Activated CD4-positive, alpha-beta T cell treated with anti-CD3 and anti-CD28 coated beads, Interleukin-2, amount 50 U/mL, for 4 hours (primary cell): ENCODE data around the gene IQCE.
"Not testable (repeated sequence)": the region's sequence is repeated elsewhere in the genome, so short reads cannot be mapped to it uniquely, and the experiment has no call there.

Experiments used
- DNase-seq, 2 experiments: peaks; one replicate each; pipeline ENCODE4 v3.0.0-alpha.2; 2020

Gene IQCE

GRCh38 chr7:2521952-2522591, 36.7 kb upstream of the IQCE start:
- DNase-seq: peak; percentile 66 to 70

- DNase-seq: no peak
Measured at GRCh38 chr7:2522780-2523433, 35.9 kb upstream of the IQCE start.

- DNase-seq: no peak
Measured at GRCh38 chr7:2523461-2523936, 35.3 kb upstream of the IQCE start.

DNA sequence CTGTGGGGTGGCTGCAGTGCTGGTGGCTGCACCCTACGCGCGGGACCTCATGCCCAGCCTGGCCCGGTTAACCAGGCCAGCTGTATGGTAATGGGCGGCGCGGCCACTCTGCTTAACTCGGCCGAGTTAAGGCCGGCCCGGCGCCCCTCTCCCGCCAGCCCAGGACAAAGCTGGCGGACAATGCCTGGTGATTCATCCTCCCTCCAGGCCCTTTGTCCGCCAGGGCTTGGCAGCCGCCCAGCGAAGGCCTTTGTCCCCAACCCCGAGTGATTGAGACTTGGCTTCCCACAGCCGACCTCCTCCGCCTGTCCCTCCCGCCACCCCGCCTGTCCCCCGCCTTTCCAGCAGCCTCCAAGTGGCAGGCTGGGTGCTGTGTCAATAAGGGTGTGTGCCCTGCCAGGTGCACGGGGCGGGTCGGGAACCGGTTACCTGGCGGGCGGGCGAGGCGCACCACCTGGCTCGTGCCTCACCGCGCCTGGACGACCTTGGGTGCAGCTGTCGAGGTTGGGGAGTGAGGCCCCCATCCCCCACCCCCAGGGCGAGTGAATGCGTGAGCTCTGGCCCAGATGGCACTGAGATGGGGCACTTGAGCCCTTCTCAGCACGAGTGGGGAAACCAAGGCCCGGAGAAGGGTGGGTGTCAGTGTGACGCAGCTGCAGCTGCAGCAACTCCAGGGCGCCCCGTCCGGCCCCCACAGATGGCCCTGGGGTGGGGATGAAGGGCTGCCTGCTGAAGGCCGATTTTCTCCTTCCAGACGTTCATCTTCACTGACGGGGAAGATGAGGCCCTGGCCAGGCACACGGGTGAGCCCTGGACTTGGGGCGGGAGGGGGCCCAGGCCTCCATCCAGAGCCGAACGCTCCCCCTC, 34.6 kb upstream of the IQCE start:
- DNase-seq: no peak

GRCh38 chr7:2524808-2525657, 33.7 kb upstream of the IQCE start:
- DNase-seq: no peak

GRCh38 chr7:2525658-2526630, 32.8 kb upstream of the IQCE start:
- no peak for DNase-seq

DNA sequence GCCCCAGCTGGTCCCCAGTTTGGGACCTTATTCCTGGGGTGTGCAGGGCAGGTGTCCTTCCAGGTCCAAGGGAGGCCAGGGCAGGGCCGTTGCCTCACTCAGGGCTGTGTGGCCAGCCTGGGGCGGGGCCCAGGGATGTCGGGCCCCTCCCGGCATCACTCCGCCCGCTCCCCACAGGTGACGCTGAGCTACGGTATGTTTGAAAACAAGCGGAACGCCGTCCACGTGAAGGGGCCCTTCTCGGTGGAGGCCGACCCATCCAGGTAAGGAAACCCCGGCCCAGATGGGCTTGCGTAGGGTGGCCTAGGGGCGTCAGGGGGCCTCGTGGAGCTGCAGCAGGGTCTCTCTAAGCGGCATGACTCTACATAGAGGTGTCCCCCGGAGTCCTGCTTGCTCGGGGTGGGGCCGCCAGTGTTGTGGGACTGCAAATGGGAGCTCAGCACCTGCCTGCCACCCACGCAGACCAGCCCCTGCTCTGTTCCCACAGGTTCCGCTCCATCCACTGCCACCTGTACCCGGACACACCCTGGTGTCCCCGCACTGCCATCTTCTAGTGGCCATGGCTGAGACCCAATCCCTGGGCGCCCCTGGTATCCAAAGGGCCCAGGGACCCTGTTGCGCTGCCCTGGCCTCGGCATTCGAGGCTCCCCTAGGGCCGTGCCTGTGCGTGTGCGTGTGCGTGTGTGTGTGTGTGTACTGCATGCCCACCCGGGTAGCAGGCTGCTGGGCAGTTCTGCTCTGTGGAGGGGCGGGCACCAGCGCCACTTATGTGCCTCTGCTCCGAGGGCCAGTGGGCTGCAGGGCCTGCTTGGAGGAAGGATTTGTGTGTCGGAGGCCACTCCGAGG, 31.9 kb upstream of the IQCE start:
- DNase-seq: no peak

DNA sequence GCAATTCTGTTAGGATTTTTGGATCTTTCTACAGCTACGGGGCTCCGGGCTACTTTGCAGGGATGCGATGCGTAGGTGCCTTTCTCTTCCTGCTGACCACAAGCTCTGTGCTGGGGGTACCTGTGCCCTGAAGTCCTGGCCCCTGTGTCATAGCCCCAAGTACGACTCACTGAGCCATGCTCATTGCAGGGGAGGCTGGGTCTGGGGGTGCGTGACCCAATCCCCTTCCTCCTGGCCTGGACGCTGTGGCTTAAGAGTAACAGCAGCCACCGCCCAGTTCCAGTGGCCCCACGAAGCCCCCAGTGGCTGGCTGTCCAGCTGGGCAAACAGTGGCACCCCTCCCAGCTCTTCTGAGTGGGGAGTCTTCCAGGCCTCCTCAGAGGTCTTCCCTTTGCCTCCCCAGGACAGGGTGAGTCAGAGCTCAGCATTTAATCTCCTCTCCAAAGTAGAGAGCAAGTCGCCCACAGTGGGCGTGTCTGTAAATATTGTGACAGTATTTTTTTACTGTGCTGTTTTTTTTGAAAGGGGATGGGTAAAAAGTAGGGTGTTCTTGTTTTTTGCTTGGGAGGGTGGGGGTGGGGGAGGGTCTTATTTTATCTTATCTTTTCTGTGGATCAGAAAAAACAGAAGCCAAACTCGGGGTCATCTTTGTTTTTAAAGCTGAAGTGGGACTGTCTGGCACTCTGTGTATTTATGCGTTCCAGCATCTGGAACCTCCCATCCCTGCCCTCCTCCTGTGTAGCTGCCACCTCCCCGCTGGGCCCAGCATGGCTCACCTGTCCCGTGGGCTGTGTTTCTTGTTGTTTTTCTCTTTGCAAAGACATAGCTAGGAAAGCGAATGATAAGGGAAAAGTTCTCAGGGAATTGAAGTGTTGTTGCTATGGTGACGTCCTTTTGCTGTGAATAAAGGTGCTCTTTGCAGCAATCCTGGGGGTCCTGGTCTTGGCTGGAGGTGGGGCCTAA, 31.0 kb upstream of the IQCE start:
- DNase-seq: peak; percentile 62 to 67

- no peak for DNase-seq
Measured at GRCh38 chr7:2528481-2529095, 30.2 kb upstream of the IQCE start.

DNA sequence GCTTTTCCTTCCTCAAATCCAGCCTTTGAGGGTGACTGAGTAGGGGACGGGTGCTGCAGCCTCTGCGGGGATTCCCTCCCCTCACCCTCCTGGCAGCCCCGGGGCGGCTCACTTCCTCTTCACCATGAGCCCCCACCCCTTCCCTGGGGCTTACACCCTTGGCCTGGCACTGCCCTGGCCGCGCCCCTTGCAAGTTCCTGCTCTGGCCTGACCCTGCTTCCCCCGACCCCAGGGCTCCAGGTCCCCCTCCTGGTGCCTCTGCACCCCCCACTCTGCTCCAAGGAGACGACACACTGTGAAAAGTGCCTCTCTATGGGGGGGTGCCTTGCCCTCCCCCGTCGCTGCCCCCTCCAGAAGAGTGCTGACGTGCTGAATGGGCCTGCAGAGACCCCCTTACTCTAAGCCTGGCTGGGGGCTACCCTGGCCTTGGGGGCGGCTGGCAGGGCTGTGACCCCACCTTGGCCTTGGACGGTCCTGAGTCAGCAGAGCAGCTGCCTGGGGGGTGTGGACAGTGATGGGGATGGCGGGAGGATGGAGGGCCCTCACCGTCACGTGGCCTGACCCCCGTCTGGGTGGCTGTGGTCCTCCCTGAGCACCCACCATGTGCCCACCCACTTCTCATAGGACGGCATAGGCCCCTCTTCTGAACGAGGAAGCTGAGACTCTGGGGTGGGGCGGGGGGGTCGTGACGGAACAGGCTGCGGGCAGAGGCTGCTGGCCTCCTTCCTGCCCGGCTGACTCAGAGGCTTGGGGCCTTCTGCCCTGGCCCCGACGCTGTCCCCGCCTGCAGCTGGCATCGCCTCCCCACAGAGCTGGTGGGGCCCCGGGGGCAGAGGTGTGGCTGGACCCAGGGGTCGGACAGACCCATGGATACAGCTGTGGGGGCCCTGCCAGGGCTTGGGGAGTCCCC, 29.4 kb upstream of the IQCE start:
- DNase-seq: no peak

DNA sequence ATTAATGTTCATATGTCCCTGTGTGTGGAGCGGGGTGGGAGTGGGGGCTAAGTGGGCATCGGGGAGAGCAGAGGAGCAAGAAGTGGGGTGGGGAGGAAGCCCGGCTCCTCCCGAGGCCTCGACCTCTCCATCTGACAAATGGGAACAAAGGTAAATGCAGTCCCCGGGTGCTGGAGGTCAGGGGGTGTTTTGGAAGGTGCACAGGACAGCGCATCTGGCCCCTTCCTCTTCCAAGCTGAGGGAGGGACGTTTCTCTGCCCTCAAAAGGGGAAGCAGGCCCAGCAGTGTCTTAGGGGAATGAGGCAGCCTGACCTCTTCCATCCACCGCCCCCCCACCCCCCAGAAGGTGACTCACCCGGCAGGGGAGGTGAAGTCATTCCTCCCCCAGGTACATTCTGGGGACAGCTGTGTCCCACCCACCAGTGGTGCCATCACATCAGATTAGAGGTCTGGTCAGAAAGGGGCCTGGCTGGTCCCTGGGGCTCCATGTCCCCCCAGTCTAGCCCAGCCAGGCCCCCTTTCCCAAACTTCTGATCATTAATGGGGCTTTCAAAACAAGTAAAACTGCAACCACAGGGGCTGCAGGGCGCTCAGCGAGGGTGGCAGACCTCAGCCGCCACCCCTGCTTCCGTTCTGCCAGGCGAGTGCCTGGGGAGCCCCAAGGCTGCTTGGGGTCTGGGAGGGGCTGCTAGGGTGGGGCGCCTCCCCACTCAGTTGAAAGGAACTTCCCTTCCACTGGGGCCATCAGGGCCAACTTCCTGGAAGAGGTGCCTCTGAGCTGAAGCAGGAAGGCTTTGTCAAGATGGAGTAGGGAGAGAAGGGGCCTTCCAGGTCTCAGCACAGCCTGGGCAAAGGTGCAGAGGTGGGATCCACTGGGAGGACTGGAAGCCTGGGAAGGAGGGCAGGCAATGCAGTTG, 28.4 kb upstream of the IQCE start:
- peak; percentile 61 to 71 for DNase-seq

DNA sequence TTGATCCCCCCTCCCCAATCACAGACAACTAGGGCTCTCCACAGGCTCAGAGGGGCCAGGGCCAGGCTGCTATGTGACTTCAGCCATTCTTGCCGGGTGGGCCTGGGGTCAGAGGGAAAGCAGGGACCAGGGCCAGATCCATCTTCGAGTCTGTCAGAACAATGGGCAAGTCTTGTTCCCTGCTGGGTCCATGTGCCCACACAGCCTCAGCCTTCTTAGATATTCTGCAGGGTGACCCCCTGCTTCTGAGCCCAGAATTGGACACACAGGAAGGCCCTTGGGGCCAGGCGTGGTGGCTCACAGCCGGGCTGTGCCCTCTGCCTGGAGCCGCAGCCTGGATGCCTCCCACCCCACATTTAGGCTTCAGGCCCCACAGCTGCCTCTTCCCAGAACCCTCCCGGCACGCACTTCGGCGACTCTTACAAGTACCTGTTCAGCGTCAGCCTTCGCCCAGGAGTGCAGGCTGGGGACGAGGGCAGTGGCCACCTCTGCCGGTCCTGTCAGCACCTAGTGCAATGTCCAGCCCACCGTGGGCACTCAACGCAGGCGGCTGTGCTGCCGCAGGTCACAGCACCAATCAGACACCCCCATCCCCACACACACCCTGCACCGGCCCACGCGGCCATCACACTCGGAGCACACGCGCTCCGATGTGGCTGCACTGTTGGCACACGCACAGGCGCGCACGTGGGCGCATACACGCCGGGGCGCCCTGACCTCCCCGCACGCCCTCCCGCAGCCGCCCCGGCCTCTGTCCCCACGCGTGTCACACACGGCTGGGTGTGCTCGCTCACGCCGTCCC, 27.6 kb upstream of the IQCE start:
- DNase-seq: not testable (repeated sequence)

- not testable (repeated sequence) for DNase-seq
Measured at GRCh38 chr7:2531796-2532110, 27.0 kb upstream of the IQCE start.

- not testable (repeated sequence) for DNase-seq
Measured at GRCh38 chr7:2532199-2532772, 26.5 kb upstream of the IQCE start.

- DNase-seq: not testable (repeated sequence)
Measured at GRCh38 chr7:2532816-2533215, 26.0 kb upstream of the IQCE start.
